ENCODE data around the gene MEF2A. TPM values are rescaled to one million over a fixed set of nuclear protein-coding genes. Genes with fewer than 3 reads are reported as not detected.
"Not testable (repeated sequence)": the region's sequence is repeated elsewhere in the genome, so short reads cannot be mapped to it uniquely, and the experiment has no call there.

Gene MEF2A
- total RNA-seq, 1 donor from 2014 or later, result 75.9 TPM

- intact Hi-C loops (cut with DNase I), result no loop called here
- DNase-seq (ENCODE audit: low spot score), result no peak
- no peak for ATAC-seq
These were observed 66.7 kb downstream of the MEF2A start for GRCh38 chr15:99632521-99632920.

DNA sequence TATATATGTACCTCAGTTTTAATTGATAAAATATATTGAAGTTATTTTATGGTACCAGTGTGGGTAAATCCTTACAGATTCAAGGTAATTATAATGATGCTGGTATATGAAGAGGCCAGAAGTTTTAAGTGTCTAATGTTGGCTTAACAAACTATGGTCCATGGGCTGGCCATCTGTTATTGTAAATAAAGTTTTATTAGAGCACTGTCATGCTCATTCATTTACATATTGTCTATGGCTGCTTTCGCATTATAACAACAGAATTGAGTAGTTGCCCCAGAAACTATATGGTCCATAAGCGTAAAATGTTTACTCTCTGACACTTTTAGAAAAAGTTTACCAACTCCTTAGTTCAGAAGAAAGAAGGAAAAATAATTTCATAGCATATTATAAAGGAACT lies 67.9 kb downstream of the MEF2A start:
- DNase-seq (ENCODE audit: low spot score) (no peak), ATAC-seq (no peak)

DNA sequence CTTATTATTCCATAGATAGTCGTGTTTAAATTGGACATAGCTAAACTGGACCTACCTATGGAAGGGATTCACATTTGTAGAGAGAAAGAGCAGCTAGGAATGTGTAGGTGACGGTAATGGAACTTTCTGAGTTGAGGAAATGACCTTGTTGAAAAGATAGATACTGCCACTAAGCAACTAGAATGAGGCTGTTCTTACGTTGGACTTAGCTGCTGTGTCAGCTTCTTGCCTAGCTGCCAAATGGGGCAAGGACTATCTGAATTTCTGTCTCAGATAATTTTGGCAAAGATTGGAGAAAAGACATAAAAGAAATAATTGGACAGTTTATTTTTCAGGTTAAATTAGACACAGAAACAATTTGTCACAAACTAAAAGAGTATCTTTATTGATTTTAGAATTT lies 68.8 kb downstream of the MEF2A start:
- DNase-seq (ENCODE audit: low spot score), result no peak
- intact Hi-C loops (cut with DNase I), result no loop called here
- no peak for ATAC-seq

More for the DNA sequence above, 67.9 kb downstream of the MEF2A start:
- intact Hi-C loops (cut with DNase I), result no loop called here

DNA sequence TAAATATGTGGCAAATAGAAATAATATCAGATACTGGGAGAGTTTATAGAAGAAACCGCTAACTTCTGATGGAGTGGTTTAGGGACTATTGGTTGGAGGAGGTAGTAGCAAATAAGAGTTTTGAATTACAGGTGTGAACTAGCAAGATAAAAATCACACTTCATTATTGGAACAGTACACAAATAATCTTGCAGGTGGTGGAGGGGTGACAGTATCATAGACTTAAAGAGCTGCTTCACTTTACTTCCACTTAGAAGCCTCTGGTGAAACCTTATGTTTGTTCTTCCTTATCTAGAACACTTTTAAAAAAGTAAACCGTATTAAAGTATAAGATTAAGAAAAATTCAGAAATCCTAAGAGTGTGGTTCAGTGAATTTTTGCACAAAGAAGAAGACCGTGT lies 69.4 kb downstream of the MEF2A start:
- ATAC-seq (no peak), DNase-seq (ENCODE audit: low spot score) (no peak)
- intact Hi-C loops (cut with DNase I), result no loop called here

GRCh38 chr15:99635794-99636193 lies 70.0 kb downstream of the MEF2A start:
- no peak for DNase-seq (ENCODE audit: low spot score)
- ATAC-seq, result no peak
- intact Hi-C loops (cut with DNase I), result no loop called here

DNA sequence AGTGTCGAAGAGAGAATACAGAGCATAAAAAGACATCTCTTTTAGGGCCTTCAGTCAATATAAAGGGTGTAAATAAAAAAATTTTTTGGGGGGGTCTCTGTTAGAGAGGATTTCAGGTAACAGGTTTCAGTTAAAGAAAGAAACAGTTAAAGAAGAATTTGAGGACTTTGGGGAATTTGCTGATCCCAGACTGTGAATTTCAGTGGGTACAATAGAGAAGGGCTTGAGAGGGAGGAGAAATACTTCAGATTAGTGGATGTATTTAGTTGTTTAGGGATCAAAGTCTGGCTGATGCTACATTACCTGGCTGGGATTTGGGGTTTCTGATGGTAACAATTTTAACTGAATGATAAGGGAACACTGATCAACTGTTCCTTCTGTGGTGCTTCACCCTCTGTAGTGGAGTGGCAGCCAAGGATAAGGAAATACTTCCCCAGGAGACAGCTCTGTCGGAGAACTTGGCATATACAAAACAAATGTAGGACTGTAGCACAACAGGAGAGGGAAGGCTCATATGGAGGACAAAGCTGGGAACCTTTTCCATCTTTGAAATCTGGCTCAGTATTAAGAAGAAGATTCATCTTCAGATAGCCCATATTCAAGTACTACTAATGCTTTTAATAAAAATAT lies 79.2 kb downstream of the MEF2A start:
- no peak for ATAC-seq

DNA sequence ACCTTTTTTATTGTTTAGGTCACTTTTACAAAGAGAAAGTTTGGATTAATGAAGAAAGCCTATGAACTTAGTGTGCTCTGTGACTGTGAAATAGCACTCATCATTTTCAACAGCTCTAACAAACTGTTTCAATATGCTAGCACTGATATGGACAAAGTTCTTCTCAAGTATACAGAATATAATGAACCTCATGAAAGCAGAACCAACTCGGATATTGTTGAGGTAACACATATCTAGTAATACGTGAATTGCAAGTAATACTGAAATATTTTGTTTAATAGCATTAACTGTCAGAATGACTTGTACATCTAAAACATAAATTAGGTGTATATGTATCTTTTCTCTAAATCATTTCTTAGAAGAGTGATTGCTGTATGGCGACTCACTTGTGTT lies 79.8 kb downstream of the MEF2A start:
- intact Hi-C loops (cut with DNase I), result no loop called here
- DNase-seq (ENCODE audit: low spot score) (no peak), ATAC-seq (no peak)

More for the DNA sequence above, 79.2 kb downstream of the MEF2A start:
- no peak for DNase-seq (ENCODE audit: low spot score)
- intact Hi-C loops (cut with DNase I), result no loop called here

GRCh38 chr15:99645951-99646350 lies 80.2 kb downstream of the MEF2A start:
- no peak for ATAC-seq
- no peak for DNase-seq (ENCODE audit: low spot score)
- intact Hi-C loops (cut with DNase I), result no loop called here

GRCh38 chr15:99651023-99651807 lies 85.4 kb downstream of the MEF2A start:
- no peak for ATAC-seq

GRCh38 chr15:99656205-99656604 lies 90.4 kb downstream of the MEF2A start:
- DNase-seq (ENCODE audit: low spot score) (no peak), ATAC-seq (no peak)
- intact Hi-C loops (cut with DNase I), result no loop called here

More at GRCh38 chr15:99651023-99651807, 85.4 kb downstream of the MEF2A start:
- DNase-seq (ENCODE audit: low spot score), result no peak
- intact Hi-C loops (cut with DNase I), result no loop called here

GRCh38 chr15:99657996-99658395 lies 92.2 kb downstream of the MEF2A start:
- no peak for DNase-seq (ENCODE audit: low spot score)
- intact Hi-C loops (cut with DNase I), result no loop called here
- no peak for ATAC-seq

DNA sequence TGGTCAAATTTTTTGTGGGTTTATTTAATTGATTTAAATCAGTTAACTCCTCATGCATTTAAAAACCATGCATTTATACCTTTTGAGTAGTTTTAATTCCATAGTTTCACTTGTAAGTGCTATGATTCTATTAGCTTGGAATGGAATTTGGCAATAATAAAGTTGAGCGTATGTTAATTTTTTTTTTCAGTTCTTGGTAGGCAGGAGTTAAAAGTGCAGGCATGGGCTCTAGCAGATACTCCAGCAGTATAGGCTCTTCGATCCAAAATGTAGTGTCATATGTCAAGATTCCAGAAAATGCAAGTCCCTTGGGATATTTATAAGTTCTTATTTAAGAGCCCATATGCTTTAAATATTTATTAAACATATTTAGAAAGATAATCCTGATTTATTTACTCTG lies 97.1 kb downstream of the MEF2A start:
- intact Hi-C loops (cut with DNase I), result no loop called here
- ATAC-seq (no peak), DNase-seq (ENCODE audit: low spot score) (no peak)

- DNase-seq (ENCODE audit: low spot score); intact Hi-C loops (cut with DNase I); ATAC-seq: not testable (repeated sequence)
These were observed 100.3 kb downstream of the MEF2A start for GRCh38 chr15:99666073-99666472.

- no peak for ATAC-seq
These were observed 102.9 kb downstream of the MEF2A start for GRCh38 chr15:99668533-99669182.

DNA sequence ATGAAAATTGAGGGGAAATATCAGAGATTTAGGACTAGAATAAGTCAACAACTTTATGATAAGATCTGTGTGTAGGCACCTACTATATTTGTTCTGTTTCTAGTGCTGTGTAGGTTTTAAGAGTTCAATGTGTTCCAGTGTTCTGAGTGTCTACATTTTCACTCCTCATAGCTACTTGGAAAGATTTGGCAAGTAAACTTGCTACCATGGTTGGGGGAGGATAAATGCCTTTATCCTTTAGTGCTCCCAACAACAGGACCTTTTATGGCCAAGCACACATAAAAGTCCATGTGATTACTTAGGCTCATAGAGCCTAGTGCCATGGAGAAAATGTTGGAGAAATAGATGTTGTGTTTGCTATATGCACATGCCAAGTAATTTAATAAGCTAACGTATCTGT lies 103.5 kb downstream of the MEF2A start:
- DNase-seq (ENCODE audit: low spot score) (no peak), ATAC-seq (no peak)
- intact Hi-C loops (cut with DNase I), result no loop called here

More at GRCh38 chr15:99668533-99669182, 102.9 kb downstream of the MEF2A start:
- intact Hi-C loops (cut with DNase I), result no loop called here
- no peak for DNase-seq (ENCODE audit: low spot score)

GRCh38 chr15:99671926-99672635 lies 106.3 kb downstream of the MEF2A start:
- intact Hi-C loops (cut with DNase I), result no loop called here
- DNase-seq (ENCODE audit: low spot score) (no peak), ATAC-seq (peak; percentile 41)

DNA sequence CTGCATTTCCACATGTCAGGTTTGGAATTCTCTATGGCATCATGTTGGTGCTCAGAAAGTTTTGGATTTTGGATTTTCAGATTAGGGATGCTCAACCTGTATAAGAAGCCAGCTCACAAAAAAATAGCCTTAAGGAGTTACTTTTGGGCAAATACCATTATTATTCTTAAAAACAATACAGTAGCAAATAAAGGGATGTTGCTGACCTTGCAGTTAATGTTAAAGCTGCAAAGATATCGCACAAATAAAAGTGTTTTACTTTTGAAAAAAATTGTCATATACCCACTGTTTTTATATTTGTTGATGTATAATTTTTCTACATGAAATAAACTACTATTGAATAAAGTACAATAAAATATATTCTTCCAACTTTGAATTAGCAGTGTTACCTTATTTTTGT lies 107.3 kb downstream of the MEF2A start:
- intact Hi-C loops (cut with DNase I), result no loop called here
- no peak for ATAC-seq

GRCh38 chr15:99674279-99674678 lies 108.5 kb downstream of the MEF2A start:
- ATAC-seq, result no peak

More for the DNA sequence above, 107.3 kb downstream of the MEF2A start:
- no peak for DNase-seq (ENCODE audit: low spot score)

DNA sequence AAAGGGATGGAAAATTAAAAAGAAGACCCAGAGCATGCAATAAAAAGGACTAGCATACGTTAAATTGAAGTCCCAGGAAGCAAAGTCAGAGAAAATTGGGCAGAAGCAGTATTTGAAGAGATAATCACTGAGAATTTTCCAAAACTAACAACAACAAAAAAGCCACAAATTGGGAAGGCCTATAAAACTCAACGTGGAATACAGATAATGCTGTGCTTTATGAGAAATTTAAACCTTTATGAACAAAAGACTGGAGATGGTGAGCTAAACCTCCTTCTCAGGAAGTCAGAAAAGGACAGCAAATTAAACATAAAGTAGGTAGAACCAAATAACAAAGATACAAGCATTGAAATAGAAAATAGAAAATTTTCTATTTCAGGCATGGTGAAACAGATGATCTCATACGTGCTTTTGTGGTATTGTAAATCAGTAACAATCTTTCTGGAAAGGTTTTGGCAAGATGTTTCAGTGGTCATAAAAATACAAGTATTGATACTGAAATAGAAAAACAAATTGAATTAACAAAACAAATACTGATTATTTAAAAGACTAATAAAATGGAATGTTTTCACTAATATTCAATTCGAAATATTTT lies 111.9 kb downstream of the MEF2A start:
- intact Hi-C loops (cut with DNase I), result no loop called here
- ATAC-seq (no peak), DNase-seq (ENCODE audit: low spot score) (no peak)

More at GRCh38 chr15:99674279-99674678, 108.5 kb downstream of the MEF2A start:
- intact Hi-C loops (cut with DNase I), result no loop called here
- no peak for DNase-seq (ENCODE audit: low spot score)
